ENCODE measurements around the gene FSIP1. TPM values are rescaled to one million over a fixed set of nuclear protein-coding genes. Genes with fewer than 3 reads are reported as not detected.

Gene FSIP1
- total RNA-seq, 1 experiment from 2014 or later, result 0.61 TPM

Other genes with a start within 250 kb of the FSIP1 start
- 37.1 to 41.4 TPM (median 41.2 TPM) in 3 replicates for gene THBS1, start 201.8 kb downstream of the FSIP1 start, total RNA-seq (2021)
- gene GPR176, start 137.4 kb upstream of the FSIP1 start, total RNA-seq (2021), result 117 to 131 TPM (median 127 TPM) in 3 replicates
- 89.1 to 93.2 TPM (median 90.7 TPM) in 3 replicates for gene EIF2AK4, start 151.3 kb upstream of the FSIP1 start, total RNA-seq (2021)